ENCODE data around the gene RNF212B. TPM values are rescaled to one million over a fixed set of nuclear protein-coding genes. Genes with fewer than 3 reads are reported as not detected.

Gene RNF212B
- total and polyA plus RNA-seq, 2 of the 13 experiments (the other 11 are each of a cell fraction or from before 2014, with no cell fraction given): 0.05 TPM; not detected in 1

- TF ChIP-seq CBX2 (IDR thresholded peaks at IDR 0.05; ENCODE audit: low read depth, low read length) (no peak), CBX2 (CRISPR knock-in tag; IDR thresholded peaks at IDR 0.05; ENCODE audit: low read depth) (no peak), ZNF264 (CRISPR knock-in tag; IDR thresholded peaks at IDR 0.05) (peak; percentile 82), MLXIP (CRISPR knock-in tag; IDR thresholded peaks at IDR 0.05; ENCODE audit: borderline replicate concordance) (no peak), TRIM22 (IDR thresholded peaks at IDR 0.05) (no peak), CENPX (CRISPR knock-in tag; IDR thresholded peaks at IDR 0.05) (no peak), HNRNPLL (IDR thresholded peaks at IDR 0.05; ENCODE audit: low read depth, low read length, poor library complexity, severe bottlenecking) (peak; percentile 85), MAFG (CRISPR knock-in tag; IDR thresholded peaks at IDR 0.05) (no peak), JUND (CRISPR knock-in tag; IDR thresholded peaks at IDR 0.05) (peak; percentile 38; the same call in 1 of the 2 replicates), POLR2G (IDR thresholded peaks at IDR 0.05; ENCODE audit: low read depth, low read length) (peak; percentile 100), TEF (CRISPR knock-in tag; IDR thresholded peaks at IDR 0.05) (no peak), ZNF572 (CRISPR knock-in tag; IDR thresholded peaks at IDR 0.05) (no peak), ZBTB26 (CRISPR knock-in tag; IDR thresholded peaks at IDR 0.05; ENCODE audit: borderline replicate concordance) (peak; percentile 79; the same call in 1 of the 2 replicates), STAT6 (CRISPR knock-in tag; IDR thresholded peaks at IDR 0.05; ENCODE audit: borderline replicate concordance) (peak; percentile 98), NFRKB (IDR thresholded peaks at IDR 0.05) (peak; percentile 78), NR2F6 (IDR thresholded peaks at IDR 0.05) (peak; percentile 10; the same call in 1 of the 2 replicates), NR2F6 (CRISPR knock-in tag; IDR thresholded peaks at IDR 0.05) (peak; percentile 85), SP1 (IDR thresholded peaks at IDR 0.05) (no peak; the same call in 1 of the 2 replicates), SP1 (CRISPR knock-in tag; IDR thresholded peaks at IDR 0.05) (peak; percentile 97), ZNF75D (CRISPR knock-in tag; IDR thresholded peaks at IDR 0.05; ENCODE audit: borderline replicate concordance) (no peak), ZNF629 (CRISPR knock-in tag; conservative IDR thresholded peaks at IDR 0.05) (no peak), ADNP (CRISPR knock-in tag; IDR thresholded peaks at IDR 0.05) (no peak)
Observed at GRCh38 chr14:23306412-23307145, 68.8 kb downstream of the RNF212B start, which contains the start of gene BCL2L2 (continued).

Data from HepG2 (cell line).